ENCODE results near the gene ARHGEF6.
"Not testable (repeated sequence)": the region's sequence is repeated elsewhere in the genome, so short reads cannot be mapped to it uniquely, and the experiment has no call there.

ARHGEF6 gene, protein sequence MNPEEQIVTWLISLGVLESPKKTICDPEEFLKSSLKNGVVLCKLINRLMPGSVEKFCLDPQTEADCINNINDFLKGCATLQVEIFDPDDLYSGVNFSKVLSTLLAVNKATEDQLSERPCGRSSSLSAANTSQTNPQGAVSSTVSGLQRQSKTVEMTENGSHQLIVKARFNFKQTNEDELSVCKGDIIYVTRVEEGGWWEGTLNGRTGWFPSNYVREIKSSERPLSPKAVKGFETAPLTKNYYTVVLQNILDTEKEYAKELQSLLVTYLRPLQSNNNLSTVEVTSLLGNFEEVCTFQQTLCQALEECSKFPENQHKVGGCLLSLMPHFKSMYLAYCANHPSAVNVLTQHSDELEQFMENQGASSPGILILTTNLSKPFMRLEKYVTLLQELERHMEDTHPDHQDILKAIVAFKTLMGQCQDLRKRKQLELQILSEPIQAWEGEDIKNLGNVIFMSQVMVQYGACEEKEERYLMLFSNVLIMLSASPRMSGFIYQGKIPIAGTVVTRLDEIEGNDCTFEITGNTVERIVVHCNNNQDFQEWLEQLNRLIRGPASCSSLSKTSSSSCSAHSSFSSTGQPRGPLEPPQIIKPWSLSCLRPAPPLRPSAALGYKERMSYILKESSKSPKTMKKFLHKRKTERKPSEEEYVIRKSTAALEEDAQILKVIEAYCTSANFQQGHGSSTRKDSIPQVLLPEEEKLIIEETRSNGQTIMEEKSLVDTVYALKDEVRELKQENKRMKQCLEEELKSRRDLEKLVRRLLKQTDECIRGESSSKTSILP

DNA sequence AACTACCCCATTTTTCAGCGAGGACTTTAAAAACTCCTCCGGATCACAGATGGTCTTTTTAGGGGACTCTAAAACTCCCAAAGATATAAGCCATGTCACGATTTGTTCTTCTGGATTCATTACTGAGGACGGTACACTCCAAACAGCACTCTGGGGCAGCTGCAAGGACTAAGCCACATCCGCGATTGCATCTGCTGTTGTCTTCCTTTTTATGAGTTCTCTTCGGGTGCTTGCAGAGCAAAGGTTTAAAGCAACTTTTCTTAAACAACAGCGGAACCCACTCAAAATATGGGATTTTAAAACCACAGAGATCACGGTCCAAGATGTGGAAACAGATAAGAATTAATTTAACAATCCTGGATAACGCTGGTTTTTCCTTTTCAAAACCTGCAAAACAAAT is at the start of gene ARHGEF6:
TSS of gene ARHGEF6 (minus strand) at position 170 of the 400 bp plus-strand sequence. CDS start at position 120, 50 bp downstream.
- H3K4me1 ChIP-seq (ENCODE audit: control insufficient read depth in 2 of 2, insufficient read depth in 2 of 2, low read length in 2 of 2): no peaks in the 10 kb centered on the region
- H3K27me3 ChIP-seq (ENCODE audit: control insufficient read depth in 2 of 2, insufficient read depth in 2 of 2, low read length in 2 of 2): no peaks in the 10 kb centered on the region
- no peaks in the 10 kb centered on the region for H3K9me3 ChIP-seq (ENCODE audit: control insufficient read depth in 2 of 2, low read length in 2 of 2)
- H3K36me3 ChIP-seq (ENCODE audit: control insufficient read depth in 2 of 2, insufficient read depth in 2 of 2, low read length in 2 of 2): no peaks in the 10 kb centered on the region
- peak within 1 kb of the TSS in 1 of 2 donors; percentile 28 for H3K9ac ChIP-seq (ENCODE audit: low read depth in 1 of 2, low read length in 2 of 2)
- peak within 1 kb of the TSS; percentile 26 to 34 for H3K27ac ChIP-seq (ENCODE audit: low read depth in 2 of 2, low read length in 2 of 2)
- H3K4me3 ChIP-seq (ENCODE audit: low read length in 2 of 2): peak within 1 kb of the TSS; percentile 40 to 53

DNA sequence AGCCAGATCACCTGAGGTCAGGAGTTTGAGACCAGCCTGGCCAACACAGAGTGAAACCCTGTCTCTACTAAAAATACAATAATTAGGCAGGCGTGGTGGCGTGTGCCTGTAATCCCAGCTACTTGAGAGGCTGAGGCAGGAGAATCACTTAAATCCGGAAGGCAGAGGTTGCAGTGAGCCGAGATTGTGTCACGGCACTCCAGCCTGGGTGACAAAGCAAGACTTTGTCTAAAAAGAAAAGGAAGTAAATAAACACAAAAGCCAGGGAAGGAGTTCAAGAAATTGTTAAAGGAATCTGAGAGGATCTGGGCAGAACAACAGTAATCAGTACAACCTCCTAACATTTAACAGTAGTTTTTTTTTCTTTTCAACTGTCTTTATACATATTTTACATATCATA is 48.7 kb upstream of the ARHGEF6 start:
- no peaks in the 10 kb centered on the region for H3K9me3 ChIP-seq (ENCODE audit: control insufficient read depth in 2 of 2, low read length in 2 of 2)
- H3K27ac ChIP-seq (ENCODE audit: low read depth in 2 of 2, low read length in 2 of 2): no peak overlapping the region
- H3K4me3 ChIP-seq (ENCODE audit: low read length in 2 of 2): no peak overlapping the region

DNA sequence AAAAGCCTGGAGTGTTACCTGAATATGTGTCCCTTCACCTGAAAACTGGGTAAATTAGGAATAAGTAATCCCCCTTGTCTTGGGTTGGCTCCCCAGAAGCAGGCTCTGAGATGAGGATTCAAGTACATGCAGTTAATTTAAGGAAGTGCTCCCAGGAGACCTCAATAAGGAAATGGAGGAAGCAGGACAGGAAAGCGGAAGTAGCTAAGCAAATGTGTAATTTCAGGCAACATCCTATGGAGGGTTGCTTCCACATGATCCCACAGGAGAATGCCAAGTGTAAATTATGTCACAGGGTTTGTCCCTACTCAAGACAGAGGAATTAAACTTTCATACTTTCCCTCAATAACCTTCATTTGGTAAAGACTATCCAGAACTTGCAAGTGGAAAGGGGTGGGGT is 48.1 kb upstream of the ARHGEF6 start:
- H3K9me3 ChIP-seq (ENCODE audit: control insufficient read depth in 2 of 2, low read length in 2 of 2): no peaks in the 10 kb centered on the region
- no peak overlapping the region for H3K4me3 ChIP-seq (ENCODE audit: low read length in 2 of 2)

More for the DNA sequence above, 48.7 kb upstream of the ARHGEF6 start:
- H3K36me3 ChIP-seq (ENCODE audit: control insufficient read depth in 2 of 2, insufficient read depth in 2 of 2, low read length in 2 of 2): no peaks in the 10 kb centered on the region
- no peak overlapping the region for H3K9ac ChIP-seq (ENCODE audit: low read depth in 1 of 2, low read length in 2 of 2)
- H3K4me1 ChIP-seq (ENCODE audit: control insufficient read depth in 2 of 2, insufficient read depth in 2 of 2, low read length in 2 of 2): no peaks in the 10 kb centered on the region
- no peaks in the 10 kb centered on the region for H3K27me3 ChIP-seq (ENCODE audit: control insufficient read depth in 2 of 2, insufficient read depth in 2 of 2, low read length in 2 of 2)

DNA sequence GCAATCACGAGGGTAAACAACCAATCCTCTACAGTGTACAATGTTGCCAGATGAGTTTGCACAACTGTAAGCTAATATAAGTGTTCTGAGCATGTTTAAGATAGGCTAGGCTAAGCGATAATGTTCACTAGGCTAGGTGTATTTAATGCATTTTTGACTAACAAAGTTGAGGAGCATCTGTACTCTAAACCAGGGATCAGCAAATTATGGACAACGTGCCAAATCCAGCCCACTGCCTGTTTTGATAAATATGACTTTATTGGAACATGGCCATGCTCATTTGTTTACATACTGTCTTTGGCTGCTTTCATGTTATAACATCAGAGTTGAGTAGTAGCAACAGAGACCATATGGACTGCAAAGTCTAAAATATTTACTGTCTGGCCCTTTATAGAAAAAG is 46.3 kb upstream of the ARHGEF6 start:
- no peak overlapping the region for H3K9ac ChIP-seq (ENCODE audit: low read depth in 1 of 2, low read length in 2 of 2)
- H3K4me3 ChIP-seq (ENCODE audit: low read length in 2 of 2): no peak overlapping the region
- H3K27ac ChIP-seq (ENCODE audit: low read depth in 2 of 2, low read length in 2 of 2): no peak overlapping the region
- no peaks in the 10 kb centered on the region for H3K36me3 ChIP-seq (ENCODE audit: control insufficient read depth in 2 of 2, insufficient read depth in 2 of 2, low read length in 2 of 2)
- H3K27me3 ChIP-seq (ENCODE audit: control insufficient read depth in 2 of 2, insufficient read depth in 2 of 2, low read length in 2 of 2): no peaks in the 10 kb centered on the region
- no peaks in the 10 kb centered on the region for H3K9me3 ChIP-seq (ENCODE audit: control insufficient read depth in 2 of 2, low read length in 2 of 2)
- H3K4me1 ChIP-seq (ENCODE audit: control insufficient read depth in 2 of 2, insufficient read depth in 2 of 2, low read length in 2 of 2): no peaks in the 10 kb centered on the region

More for the DNA sequence above, 48.1 kb upstream of the ARHGEF6 start:
- no peaks in the 10 kb centered on the region for H3K4me1 ChIP-seq (ENCODE audit: control insufficient read depth in 2 of 2, insufficient read depth in 2 of 2, low read length in 2 of 2)
- no peaks in the 10 kb centered on the region for H3K36me3 ChIP-seq (ENCODE audit: control insufficient read depth in 2 of 2, insufficient read depth in 2 of 2, low read length in 2 of 2)
- no peak overlapping the region for H3K27ac ChIP-seq (ENCODE audit: low read depth in 2 of 2, low read length in 2 of 2)
- H3K27me3 ChIP-seq (ENCODE audit: control insufficient read depth in 2 of 2, insufficient read depth in 2 of 2, low read length in 2 of 2): no peaks in the 10 kb centered on the region
- no peak overlapping the region for H3K9ac ChIP-seq (ENCODE audit: low read depth in 1 of 2, low read length in 2 of 2)

DNA sequence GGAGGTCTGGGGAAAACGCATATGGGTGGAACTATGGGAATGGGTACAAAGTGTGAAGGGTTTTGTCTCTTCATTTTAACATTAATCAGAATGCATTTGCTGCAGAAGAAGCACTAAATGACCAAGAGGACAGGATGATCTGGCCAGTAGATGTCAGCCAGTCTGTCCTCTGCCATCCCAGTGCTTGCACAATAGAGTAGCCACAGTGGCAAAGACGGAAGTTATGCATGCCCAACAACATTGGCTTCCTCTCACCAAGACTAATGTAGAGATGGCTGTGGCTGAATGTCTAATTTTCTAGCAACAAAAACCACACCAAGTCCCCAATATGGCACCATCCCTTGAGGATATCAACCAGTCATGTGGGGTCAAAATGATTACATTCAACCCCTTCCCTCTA is 45.0 kb upstream of the ARHGEF6 start:
- Histone ChIP-seq H3K4me3 (ENCODE audit: low read length in 2 of 2) (no peak overlapping the region), H3K36me3 (ENCODE audit: control insufficient read depth in 2 of 2, insufficient read depth in 2 of 2, low read length in 2 of 2) (no peaks in the 10 kb centered on the region), H3K27me3 (ENCODE audit: control insufficient read depth in 2 of 2, insufficient read depth in 2 of 2, low read length in 2 of 2) (no peaks in the 10 kb centered on the region), H3K4me1 (ENCODE audit: control insufficient read depth in 2 of 2, insufficient read depth in 2 of 2, low read length in 2 of 2) (no peaks in the 10 kb centered on the region), H3K27ac (ENCODE audit: low read depth in 2 of 2, low read length in 2 of 2) (no peak overlapping the region), H3K9me3 (ENCODE audit: control insufficient read depth in 2 of 2, low read length in 2 of 2) (no peaks in the 10 kb centered on the region), H3K9ac (ENCODE audit: low read depth in 1 of 2, low read length in 2 of 2) (no peak overlapping the region)

DNA sequence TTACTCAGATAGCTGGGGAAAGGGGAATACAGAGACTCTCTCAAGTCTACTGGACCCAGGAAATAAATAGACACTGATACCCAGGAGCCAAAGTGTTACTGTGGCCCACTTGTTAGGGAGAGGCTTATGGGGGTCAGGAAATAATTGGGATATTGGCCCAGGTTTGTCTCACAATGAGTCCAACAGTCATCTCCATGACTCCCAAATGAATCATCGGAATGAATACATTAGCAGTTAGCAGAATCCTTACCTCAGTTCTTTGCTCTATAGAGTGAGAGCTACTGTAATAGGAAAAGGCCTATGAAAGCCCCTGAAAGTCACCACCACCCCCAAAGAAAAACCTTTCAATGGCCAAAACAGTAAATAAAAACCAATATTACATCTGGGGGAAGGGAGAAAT is 42.4 kb upstream of the ARHGEF6 start:
- Histone ChIP-seq H3K9ac (ENCODE audit: low read depth in 1 of 2, low read length in 2 of 2) (no peak overlapping the region), H3K36me3 (ENCODE audit: control insufficient read depth in 2 of 2, insufficient read depth in 2 of 2, low read length in 2 of 2) (no peaks in the 10 kb centered on the region), H3K9me3 (ENCODE audit: control insufficient read depth in 2 of 2, low read length in 2 of 2) (no peaks in the 10 kb centered on the region), H3K27ac (ENCODE audit: low read depth in 2 of 2, low read length in 2 of 2) (no peak overlapping the region), H3K4me1 (ENCODE audit: control insufficient read depth in 2 of 2, insufficient read depth in 2 of 2, low read length in 2 of 2) (no peaks in the 10 kb centered on the region), H3K27me3 (ENCODE audit: control insufficient read depth in 2 of 2, insufficient read depth in 2 of 2, low read length in 2 of 2) (no peaks in the 10 kb centered on the region), H3K4me3 (ENCODE audit: low read length in 2 of 2) (no peak overlapping the region)

DNA sequence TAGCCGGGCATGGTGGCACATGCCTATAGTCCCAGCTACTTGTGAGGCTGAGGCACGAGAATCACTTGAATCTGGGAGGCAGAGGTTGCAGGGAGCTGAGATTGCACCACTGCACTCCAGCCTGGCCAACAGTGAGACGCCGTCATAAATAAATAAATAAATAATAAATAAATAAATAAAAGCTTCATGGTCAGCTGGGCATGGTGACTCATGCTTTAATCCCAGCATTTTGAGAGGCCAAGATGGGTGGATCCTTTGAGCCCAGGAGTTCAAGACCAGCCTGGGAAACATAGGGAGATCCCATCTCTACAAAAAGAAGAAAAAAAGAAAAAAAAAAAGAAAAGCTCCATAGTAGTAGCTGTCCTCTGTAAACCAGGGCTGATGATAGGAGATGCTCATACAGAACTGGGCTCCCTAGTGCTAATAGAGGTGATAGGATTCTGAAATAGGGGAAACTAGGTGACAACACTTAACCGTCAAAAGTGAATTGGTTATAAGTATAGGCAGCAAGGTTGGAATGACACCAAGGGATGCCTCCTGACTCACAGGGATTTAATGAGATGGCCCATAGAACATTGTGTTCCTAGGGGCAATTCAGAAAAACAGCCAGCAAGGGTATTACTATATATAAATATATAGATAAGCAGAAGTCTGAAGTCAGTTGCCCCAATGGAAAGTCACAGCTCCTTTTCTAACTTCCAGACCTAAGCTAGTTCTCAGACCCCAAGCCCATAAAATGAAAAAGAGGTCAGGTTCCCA is 41.8 kb upstream of the ARHGEF6 start:
- H3K36me3 ChIP-seq (ENCODE audit: control insufficient read depth in 2 of 2, insufficient read depth in 2 of 2, low read length in 2 of 2): no peaks in the 10 kb centered on the region

DNA sequence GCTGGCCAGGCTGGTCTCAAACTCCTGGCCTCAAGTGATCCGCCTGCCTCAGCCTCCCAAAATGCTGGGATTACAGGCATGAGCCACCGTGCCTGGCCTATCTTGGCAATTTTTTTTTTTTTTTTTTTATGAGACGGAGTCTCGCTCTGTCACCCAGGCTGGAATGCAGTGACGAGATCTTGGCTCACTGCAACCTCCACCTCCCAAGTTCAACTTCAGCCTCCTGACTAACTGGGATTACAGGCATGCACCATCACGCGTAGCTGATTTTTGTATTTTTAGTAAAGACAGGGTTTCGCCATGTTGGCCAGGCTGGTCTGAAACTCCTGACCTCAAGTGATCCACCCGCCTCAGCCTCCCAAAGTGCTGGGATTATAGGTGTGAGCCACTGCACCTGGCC is 39.0 kb upstream of the ARHGEF6 start:
- not testable (repeated sequence) for H3K9me3 ChIP-seq (ENCODE audit: control insufficient read depth in 2 of 2, low read length in 2 of 2); H3K27ac ChIP-seq (ENCODE audit: low read depth in 2 of 2, low read length in 2 of 2); H3K4me3 ChIP-seq (ENCODE audit: low read length in 2 of 2); H3K36me3 ChIP-seq (ENCODE audit: control insufficient read depth in 2 of 2, insufficient read depth in 2 of 2, low read length in 2 of 2); H3K4me1 ChIP-seq (ENCODE audit: control insufficient read depth in 2 of 2, insufficient read depth in 2 of 2, low read length in 2 of 2); H3K9ac ChIP-seq (ENCODE audit: low read depth in 1 of 2, low read length in 2 of 2); H3K27me3 ChIP-seq (ENCODE audit: control insufficient read depth in 2 of 2, insufficient read depth in 2 of 2, low read length in 2 of 2)

More for the DNA sequence above, 41.8 kb upstream of the ARHGEF6 start:
- Histone ChIP-seq H3K27ac (ENCODE audit: low read depth in 2 of 2, low read length in 2 of 2) (no peak overlapping the region), H3K27me3 (ENCODE audit: control insufficient read depth in 2 of 2, insufficient read depth in 2 of 2, low read length in 2 of 2) (no peaks in the 10 kb centered on the region), H3K9ac (ENCODE audit: low read depth in 1 of 2, low read length in 2 of 2) (no peak overlapping the region), H3K4me3 (ENCODE audit: low read length in 2 of 2) (no peak overlapping the region), H3K9me3 (ENCODE audit: control insufficient read depth in 2 of 2, low read length in 2 of 2) (no peaks in the 10 kb centered on the region), H3K4me1 (ENCODE audit: control insufficient read depth in 2 of 2, insufficient read depth in 2 of 2, low read length in 2 of 2) (no peaks in the 10 kb centered on the region)

DNA sequence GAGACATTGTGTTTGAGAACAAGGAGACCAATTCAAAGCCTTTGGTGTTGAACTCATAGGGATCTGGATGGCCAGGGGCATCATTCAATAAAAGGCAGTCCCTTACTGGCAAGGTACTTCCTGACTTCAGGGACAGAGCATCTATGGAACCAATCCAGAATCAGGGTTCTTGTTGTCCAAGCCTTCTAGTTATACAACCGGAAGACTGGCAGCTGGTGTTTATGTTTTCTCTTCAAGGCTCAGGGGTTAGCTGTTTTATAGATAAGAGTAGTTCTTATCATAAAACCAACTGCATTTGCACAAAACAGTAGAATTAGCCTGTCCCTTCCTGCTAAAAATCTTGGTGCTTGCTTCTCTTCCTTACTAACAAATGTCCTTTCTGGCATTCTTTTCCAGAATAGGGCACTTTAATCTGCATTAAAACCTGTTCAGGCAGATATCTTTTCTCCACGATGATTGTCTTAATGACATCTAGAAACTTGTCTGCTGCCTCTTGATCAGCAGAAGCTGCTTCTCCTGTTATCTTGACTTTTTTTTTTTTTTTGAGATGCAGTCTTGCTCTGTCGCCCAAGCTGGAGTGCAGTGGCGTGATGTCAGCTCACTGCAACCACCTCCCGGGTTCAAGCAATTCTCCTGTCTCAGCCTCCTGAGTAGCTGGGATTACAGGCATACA is 38.4 kb upstream of the ARHGEF6 start:
- H3K9me3 ChIP-seq (ENCODE audit: control insufficient read depth in 2 of 2, low read length in 2 of 2): no peaks in the 10 kb centered on the region
- no peaks in the 10 kb centered on the region for H3K4me1 ChIP-seq (ENCODE audit: control insufficient read depth in 2 of 2, insufficient read depth in 2 of 2, low read length in 2 of 2)
- no peak overlapping the region for H3K4me3 ChIP-seq (ENCODE audit: low read length in 2 of 2)
- no peak overlapping the region for H3K9ac ChIP-seq (ENCODE audit: low read depth in 1 of 2, low read length in 2 of 2)
- H3K27ac ChIP-seq (ENCODE audit: low read depth in 2 of 2, low read length in 2 of 2): no peak overlapping the region
- H3K27me3 ChIP-seq (ENCODE audit: control insufficient read depth in 2 of 2, insufficient read depth in 2 of 2, low read length in 2 of 2): no peaks in the 10 kb centered on the region
- H3K36me3 ChIP-seq (ENCODE audit: control insufficient read depth in 2 of 2, insufficient read depth in 2 of 2, low read length in 2 of 2): no peaks in the 10 kb centered on the region
